HG03354 (cell line): ENCODE measurements around the gene SLIT3.
"Not testable (repeated sequence)": the region's sequence is repeated elsewhere in the genome, so short reads cannot be mapped to it uniquely, and the experiment has no call there.

Experiments
- ATAC-seq: cut with Tn5 transposase; IDR thresholded peaks from one replicate; pipeline ENCODE4 v1.9.1; 2021; ENCODE audit warnings: mild to moderate bottlenecking; ENCODE audit not compliant: unreplicated experiment, poor library complexity, severe bottlenecking

The SLIT3 gene

DNA sequence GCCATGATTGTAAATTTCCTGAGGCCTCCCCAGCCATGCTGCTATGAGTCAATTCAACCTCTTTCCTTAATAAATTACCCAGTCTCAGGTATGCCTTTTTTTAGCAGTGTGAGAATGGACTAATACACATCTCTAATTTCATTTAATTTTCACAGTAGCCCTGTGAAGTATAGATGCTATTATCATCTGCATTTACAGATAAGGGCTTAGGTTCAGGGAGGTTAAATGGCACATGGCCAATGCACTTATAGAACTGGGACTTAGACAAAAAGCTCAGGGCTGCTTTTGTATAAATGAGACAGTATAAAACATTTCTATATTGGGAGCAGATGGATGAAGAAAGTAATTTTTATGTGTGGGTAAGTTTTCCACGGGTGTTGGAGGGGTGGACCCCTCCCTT lies 658.9 kb downstream of the SLIT3 start:
- no peak for ATAC-seq

GRCh38 chr5:168638846-168639245 lies 662.1 kb downstream of the SLIT3 start:
- ATAC-seq, result not testable (repeated sequence)

DNA sequence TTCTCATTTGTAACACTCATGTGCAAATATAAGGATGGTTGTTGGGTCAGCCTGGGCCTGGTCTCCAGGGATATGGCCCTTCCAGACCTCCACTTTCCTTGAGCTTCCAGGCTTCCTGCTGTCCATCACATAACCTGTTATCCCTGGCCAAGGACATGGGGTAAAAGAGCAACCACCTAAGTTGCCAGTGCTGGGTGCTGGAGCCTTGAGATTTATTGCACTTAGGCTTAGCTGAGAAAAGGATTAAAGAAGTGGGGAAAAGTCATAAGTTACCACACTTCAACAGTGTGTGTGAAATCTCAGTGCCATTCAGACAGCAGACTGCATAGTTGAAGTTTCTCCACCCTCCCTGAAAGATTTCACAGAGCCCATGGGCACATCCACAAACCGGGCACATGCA lies 663.1 kb downstream of the SLIT3 start:
- no peak for ATAC-seq

DNA sequence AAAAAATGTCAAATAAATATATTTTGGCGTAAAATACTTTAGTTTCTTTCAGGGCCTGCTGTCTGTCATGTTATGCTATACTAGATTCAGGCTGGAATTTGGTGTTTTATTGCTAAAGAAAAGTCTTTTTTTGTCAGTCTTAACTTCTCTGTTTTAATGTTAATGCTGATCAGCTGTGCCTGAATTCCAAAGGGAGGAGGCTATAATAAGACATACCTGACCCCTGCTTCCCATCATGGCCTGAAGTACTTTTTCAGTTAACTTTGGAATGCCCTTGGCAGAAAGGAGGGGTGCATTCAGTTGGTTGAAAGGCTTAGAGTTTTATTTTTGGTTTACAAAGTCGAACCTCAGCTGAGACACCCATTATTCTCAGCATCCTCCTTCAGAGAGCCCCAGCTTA lies 663.7 kb downstream of the SLIT3 start:
- no peak for ATAC-seq

- ATAC-seq, result not testable (repeated sequence)
These were observed 670.0 kb downstream of the SLIT3 start for GRCh38 chr5:168630958-168631357.

DNA sequence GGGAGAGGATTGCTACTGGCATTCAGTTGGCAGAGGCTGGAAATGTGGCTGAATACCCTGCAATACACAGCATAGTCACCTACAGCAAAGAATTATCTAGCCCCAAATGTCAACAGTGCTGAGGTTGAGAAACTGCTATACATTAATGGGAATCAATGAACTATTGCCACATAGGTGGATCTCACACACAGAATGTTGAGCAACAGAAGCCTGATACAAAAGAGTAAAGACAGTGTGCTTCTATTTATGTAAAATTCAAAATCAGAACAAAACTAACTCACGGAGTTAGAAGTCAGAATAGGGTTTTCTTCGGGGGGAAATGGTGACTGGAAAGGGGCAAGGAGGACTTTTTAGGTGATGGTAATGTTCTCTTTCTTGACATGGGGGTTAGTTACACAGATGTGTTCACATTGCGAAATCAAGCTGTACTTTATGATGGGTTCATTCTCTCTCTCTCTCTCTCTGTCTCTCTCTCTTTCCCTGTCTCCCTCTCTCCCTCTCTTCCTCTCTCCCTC lies 676.0 kb downstream of the SLIT3 start:
- ATAC-seq, result no peak

DNA sequence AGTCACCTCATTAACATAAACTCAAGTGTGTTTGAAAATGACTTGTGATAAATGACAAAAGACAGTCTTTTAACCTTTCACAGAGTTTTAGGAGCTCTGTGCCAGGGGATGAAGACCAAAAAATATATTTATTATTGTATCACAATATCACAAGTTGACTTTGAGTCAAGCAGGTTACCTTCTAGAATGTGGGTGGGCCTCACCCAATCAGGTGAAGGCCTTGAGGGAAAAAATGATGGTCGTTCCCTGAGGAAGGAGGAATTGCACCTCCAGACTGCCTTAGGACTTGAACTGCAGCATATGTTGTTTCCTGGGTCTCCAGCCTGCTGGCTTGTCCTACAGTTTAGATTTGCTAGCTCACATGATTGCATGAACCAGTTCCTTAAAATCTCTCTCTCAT lies 680.1 kb downstream of the SLIT3 start:
- ATAC-seq, result no peak

DNA sequence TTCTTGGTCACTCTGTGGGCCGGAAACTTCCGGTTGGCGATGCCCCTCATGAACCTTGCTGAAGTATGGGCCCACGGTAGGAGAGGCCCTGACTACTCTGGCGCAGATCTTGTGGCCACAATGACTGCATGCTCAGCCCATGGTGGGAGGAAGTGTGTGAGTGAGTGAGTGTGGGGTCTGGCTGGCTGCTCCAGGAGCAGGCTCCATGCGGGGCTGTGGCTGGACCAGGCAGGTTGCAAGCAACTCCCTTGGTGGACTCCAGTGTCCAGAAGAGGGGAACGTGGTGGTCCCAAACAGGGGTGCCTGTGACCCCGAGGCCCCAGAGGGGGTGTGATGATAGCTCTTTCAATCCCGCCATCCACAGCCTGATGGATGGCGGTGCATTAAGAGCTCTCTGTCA lies 686.3 kb downstream of the SLIT3 start:
- no peak for ATAC-seq

DNA sequence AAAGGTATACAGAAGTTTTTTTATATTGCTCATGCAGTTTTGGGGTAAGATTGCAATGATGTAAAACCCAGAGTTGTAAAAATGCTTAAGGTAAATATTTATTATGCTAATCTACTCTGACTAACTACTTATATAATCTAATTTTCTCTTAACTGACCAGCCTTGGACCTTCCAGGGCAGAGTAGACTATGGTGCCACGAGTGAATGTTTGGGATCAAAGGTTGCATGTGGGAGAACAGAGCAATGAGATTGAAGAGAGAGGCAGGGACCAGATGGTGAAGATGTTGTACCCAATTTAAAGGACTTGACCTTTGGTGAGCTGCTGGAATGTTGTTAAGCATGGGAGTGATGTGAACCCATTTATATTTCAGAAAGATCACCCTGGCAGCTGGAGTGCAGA lies 686.9 kb downstream of the SLIT3 start:
- ATAC-seq, result no peak

DNA sequence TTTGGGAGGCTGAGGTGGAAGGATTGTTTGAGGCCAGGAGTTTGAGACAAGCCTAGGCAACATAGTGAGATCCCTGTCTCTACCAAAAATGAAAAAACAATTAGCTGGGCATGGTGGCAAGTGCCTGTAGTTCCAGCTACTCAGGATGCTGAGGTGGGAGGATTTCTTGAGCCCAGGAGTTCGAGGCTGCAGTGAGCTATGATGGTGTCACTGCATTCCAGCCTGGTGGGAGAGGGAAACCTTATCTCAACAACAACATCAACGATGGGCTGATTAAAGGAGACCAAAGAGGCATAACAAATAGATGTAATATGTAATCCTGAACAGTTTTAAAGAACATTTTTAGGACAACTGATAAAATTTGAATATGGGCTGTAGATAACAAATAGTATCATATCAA lies 687.5 kb downstream of the SLIT3 start:
- no peak for ATAC-seq

GRCh38 chr5:168612996-168613395 lies 687.9 kb downstream of the SLIT3 start:
- ATAC-seq, result no peak

GRCh38 chr5:168612123-168612522 lies 688.8 kb downstream of the SLIT3 start:
- no peak for ATAC-seq
